Fibroblast of skin of right biceps (primary cell): ENCODE data around the gene CSMD2.

Experiments used
- DNase-seq: peaks from one replicate; pipeline ENCODE4 v3.0.0-alpha.2; 2013

The CSMD2 gene

GRCh38 chr1:33990281-33990680, 174.7 kb downstream of the CSMD2 start:
- no peak for DNase-seq

GRCh38 chr1:33988161-33988560, 176.9 kb downstream of the CSMD2 start:
- no peak for DNase-seq

DNA sequence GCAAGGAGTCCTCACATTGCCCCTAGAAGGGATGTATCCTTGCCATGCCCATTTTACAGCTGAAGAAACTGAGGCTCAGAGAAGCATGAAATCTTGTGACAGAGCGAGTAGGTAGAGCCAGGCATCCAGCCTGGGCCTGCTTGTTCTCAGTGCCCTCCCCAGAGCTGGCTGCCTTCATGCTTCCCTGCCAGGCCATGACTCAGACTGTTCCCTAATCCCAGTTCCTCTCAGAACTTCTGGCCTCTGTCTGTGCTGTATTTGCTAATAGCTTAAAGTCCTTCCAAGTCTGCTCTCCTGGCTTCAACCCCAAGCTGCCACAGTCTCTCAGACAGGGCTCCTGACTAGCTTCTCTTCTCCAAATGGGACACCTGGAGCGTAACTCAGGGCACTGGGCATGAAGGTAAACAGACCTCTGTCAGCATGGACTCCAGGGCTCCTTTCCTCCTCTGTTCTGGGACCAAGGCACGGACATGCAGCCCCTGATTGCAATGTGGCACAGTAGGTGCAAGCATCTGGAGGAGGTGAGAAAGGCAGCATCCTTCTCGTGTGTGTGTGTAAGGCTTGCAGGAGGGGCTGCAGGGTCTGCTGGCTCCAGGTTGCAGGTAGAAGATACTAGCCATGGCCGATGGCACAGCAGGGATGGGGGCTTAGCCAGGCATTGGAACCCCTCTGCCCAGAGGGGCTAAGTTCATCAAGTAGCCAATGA, 178.5 kb downstream of the CSMD2 start:
- peak; percentile 72 for DNase-seq

DNA sequence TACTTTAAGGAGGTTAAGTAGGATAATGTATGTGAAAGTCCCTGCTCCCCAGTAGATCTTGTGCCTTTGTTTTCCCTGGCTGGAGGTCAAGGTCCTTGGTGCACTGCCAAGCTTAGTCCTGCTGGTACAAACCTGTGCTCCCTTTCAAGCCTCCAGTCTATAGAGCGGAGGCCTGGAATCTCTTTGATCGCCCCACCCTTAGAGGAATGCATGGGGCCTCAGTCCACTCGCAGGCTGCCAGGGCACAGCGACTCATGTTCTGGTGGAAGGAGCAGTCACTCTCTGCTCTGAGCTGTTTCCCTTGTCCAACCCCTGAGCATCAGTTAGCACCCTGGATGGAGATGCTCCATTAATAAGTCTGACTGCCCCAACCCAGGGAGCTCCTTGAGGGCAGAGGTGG, 179.4 kb downstream of the CSMD2 start:
- DNase-seq: peak; percentile 78

GRCh38 chr1:33984906-33985565, 180.0 kb downstream of the CSMD2 start:
- peak; percentile 75 for DNase-seq

DNA sequence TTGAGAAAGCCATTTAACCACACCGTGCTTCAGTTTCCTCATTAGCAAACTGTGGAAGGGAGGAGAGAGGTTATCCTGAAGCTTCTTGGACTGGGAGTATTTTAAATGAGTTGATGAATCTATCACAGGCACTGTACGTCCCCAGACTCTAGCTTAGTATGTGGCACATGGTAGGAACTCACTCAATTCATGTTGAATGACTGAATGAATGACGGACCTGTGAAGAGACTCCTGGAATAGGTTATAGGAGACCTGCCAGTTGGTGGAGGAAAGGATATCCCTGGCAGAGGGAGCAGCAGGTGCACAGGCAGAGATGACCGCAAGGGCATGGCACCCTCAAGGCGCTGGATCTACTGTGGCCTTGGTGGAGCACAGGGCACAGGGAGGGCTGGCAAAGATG, 182.6 kb downstream of the CSMD2 start:
- no peak for DNase-seq

DNA sequence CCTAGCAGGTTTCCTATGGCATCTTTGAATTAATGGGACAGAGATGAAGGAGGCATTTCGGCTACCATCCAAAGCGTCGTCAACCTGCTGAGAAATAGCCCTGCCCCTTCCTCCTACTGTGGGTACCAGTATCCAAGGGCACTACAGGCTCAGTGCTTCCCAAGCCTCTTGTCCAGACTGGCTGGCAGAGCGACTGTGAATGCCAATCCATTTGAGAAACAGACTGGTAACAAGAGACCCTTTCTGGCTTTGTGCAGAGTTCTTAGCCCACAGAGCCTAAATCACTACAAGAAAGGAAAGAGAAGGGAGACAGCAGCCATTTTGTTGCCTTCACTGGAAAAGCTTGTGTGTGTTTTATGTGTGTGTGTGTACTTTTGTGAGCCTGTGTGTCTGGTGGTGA, 185.7 kb downstream of the CSMD2 start:
- no peak for DNase-seq

DNA sequence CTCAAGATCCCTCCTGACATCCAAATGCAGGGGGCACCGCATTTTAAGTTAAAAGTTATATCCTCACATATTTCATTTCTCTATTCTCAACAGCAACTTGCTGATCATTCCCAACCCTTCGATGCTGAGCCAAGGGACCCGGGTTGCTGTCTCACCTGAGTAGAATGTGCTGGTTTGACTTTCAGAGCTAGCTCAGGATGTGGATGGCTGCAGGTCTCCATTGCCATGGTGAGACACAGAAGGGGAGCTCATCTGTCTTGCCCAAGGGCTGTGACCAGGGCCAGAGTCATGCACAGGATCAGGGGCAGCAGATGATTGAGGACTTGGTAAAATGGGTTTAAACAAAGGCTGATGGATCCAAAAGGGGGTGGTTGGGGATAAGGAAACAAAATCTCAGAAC, 189.1 kb downstream of the CSMD2 start:
- no peak for DNase-seq

DNA sequence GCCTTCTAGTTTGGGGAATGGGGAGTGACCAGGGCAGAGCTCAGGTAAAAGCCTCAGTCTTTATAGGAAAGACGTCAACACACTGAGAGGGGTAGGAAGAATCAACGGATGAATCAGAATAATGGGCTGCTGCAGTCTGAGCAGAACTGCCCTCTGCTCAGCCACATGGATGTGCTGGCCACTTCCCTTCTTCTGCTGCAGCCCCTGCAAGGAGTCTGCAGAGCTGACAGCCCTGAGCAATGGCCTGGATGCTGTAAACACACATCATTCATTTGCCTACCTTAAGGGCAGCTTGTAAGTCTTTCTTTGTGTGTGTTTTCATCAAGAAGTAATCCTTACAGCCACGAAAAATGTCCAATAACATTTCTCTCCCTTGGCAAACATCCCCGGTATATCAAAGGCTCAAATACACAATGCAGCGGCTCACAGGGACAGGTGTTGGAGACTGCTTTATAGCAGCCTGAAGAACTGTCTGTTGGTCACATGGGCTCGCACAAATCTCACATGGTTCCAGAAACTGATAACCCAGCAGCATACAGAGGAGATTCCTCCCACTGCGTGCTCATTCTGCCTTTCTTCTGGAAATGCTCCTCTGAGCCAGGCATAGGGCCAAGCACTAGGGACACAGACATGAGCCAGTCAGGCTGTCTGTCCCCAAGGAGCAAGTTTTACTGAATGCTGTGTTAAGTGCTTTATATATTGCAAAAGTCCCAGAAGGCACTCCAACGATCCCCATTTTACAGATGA, 191.1 kb downstream of the CSMD2 start:
- no peak for DNase-seq

DNA sequence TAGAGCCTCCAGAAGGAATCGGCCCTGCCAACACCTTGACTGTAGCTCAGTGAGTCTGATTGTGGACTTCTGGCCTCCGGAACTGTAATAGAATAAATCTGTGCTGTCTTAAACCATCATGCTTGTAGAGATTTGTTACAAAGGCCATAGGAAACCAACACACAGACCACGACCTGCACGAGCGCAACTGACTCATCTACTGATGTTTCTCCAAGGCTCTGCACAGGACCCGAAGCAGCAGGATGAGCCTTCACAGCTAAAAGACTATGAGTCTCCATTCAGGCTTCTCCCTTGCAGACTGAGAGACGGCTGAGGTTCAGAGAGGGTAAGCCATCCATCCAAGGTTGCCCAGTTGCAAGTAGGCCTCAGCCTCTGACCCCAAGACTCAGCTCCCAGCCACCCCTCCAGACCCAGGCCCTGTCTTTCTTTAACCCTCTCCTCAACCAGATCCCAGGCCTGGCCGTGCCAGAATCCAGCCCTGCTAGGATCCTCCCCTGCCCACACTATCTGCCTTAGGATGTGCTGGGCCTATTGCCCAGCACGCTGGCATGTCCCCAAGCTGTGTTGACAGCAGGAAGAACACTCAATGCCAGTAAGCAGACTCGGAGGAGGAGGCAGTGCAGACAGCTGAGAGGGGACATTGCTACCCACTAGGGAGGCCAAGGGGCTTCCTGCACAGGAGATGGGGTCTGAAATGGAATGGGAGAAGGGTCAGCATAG, 192.2 kb downstream of the CSMD2 start:
- DNase-seq: peak; percentile 70

DNA sequence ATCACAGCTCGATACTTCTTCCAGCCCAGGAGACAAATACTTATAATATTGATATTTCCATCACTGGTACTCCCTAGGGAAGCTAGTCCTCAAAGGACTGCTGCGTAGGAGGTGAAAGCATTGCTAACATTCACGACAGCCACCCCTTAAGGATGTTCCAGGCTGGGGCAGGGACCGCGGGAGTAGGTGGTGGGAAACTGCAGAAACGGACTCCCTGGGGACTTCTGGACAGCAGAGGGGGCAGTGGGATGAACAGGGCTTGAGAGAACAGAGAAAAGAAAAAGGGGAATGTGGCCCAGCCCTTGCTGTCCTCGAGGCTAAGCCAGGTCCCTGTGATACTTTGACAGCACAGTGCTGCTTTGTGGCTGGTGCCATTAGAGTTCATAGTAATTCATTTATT, 193.1 kb downstream of the CSMD2 start:
- no peak for DNase-seq

DNA sequence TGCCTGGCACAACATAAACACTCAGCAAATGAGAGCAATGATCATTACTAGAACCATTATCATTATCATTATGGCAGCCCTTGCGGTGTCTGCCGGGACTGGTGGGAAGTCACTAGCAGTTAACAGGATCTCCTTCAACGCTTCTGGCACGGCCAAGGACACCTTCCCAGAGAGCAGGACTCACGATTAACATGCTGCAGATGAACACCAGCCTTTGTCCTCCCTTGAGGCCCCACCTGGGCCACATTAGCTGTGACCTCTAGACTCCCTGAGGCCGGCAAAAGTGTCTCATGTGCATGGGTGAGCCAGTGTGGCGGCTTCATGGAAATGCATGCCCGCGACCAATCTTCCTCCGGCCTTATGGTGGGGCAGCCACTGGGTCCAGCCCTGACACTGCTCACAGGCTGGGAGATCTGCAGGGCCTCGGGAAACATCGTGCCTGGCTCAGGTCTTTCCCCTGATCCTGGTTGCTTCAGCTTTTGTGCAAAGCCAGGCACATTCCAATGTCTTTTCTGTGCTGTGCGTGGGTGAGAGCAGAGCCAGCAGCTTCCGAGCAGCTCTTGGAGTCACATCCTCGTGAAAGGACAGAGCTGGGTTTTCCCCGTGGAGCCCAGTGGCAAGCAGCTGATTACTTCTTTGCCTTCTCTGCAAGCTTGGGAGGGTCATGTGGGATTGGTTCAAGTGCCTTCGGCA, 193.9 kb downstream of the CSMD2 start:
- DNase-seq: no peak

DNA sequence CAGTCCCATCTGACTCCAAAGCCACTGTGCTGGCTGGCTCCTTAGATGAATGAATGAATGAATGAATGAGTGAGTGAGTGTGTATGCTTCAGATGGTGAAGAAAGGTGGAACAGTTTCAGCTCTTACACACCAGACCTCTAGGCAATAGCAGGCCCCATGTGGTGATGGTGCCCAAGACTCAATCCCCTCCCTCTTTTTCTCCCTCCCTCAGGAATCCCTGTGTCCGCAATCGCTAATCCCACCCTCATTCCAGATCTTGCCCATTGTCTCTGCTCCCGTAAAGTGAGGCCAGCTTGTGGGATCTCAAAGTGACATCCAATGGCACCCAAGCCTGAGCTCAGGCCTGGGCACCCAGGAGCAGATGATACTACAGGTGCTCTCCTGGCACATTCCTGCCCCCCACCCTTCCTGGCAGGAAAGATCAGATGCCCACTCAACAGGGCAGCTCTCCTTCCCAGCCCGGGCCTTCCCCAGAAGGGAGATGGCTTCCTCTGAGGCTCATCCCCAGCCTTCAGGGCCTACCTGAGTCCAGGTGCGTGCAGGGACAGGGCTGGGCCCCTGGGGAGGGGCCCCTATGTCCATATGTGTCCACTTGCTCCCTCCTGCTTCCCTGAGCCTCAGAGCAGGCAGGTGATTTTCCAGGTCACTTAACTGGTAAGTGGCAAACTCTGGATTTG, 194.7 kb downstream of the CSMD2 start:
- DNase-seq: no peak

- peak; percentile 60 for DNase-seq
Observed at GRCh38 chr1:33966346-33967141, 198.5 kb downstream of the CSMD2 start.

DNA sequence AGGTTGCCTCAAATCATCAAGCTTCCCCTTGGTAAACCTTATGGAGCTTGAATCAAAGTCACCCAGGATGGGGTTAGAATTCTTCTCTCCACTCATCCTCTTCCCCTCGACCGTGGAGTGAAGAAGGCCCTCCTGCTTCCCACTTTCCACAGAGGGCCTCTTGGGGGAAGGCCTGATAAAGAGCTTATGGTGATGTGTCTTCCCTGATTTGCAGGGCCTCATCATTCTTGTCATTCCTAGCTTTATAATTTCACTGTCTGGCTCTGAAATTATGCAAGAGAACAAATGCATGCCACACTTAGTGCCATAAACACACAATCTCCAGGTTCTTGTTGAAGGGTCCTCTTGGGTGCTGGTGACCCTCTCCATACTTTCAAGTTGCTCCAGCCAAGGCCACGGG, 199.9 kb downstream of the CSMD2 start:
- peak; percentile 29 for DNase-seq

GRCh38 chr1:33962061-33962460, 203.0 kb downstream of the CSMD2 start:
- DNase-seq: no peak

GRCh38 chr1:33960188-33960895, 204.7 kb downstream of the CSMD2 start:
- no peak for DNase-seq

GRCh38 chr1:33957854-33958253, 207.2 kb downstream of the CSMD2 start:
- DNase-seq: peak; percentile 5

DNA sequence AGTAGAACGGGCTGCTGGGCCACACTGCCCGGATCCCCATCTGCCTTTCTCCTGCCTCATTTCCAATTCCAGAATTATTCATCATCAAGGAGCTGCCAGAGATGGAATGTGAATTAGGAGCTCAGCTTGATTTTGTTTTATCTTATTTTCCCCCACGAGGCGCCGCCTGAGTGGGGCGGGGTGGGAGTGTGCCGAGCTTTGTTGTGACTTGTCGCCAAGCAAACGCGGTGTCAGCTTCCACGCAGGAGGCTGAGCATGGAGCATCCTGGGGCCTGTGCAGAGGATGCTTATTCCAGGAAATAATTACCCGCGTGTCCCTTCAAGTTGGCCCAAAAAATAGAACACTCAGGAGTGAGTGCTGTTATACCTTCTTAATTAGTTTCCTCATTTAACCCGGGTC, 209.9 kb downstream of the CSMD2 start:
- no peak for DNase-seq

GRCh38 chr1:33949570-33949969, 215.5 kb downstream of the CSMD2 start:
- no peak for DNase-seq

DNA sequence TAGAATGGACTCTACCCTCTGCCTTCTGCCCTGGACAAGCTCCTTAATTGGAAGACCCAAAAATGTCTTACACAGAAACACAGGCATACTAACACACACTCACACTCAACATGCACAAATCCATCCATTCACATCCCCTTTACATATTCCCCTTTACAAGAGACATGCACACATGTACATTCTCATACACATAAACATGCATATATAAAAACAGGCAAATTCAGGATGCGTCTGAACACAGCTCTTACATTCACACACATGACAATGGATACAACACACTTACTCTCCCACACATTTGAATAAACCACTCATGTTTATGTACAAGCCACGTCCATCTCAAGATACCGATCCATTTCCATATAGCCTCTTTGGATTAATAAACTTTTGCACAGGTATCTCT, 216.7 kb downstream of the CSMD2 start:
- DNase-seq: no peak
